ENCODE data around the gene PTGER2. TPM values are rescaled to one million over a fixed set of nuclear protein-coding genes. Genes with fewer than 3 reads are reported as not detected.

PTGER2 gene
- total RNA-seq, 1 experiment from 2014 or later, result 2.5 TPM

DNA sequence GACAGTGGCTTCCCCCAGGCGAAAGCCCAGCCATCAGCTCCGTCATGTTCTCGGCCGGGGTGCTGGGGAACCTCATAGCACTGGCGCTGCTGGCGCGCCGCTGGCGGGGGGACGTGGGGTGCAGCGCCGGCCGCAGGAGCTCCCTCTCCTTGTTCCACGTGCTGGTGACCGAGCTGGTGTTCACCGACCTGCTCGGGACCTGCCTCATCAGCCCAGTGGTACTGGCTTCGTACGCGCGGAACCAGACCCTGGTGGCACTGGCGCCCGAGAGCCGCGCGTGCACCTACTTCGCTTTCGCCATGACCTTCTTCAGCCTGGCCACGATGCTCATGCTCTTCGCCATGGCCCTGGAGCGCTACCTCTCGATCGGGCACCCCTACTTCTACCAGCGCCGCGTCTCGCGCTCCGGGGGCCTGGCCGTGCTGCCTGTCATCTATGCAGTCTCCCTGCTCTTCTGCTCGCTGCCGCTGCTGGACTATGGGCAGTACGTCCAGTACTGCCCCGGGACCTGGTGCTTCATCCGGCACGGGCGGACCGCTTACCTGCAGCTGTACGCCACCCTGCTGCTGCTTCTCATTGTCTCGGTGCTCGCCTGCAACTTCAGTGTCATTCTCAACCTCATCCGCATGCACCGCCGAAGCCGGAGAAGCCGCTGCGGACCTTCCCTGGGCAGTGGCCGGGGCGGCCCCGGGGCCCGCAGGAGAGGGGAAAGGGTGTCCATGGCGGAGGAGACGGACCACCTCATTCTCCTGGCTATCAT is 663 bp downstream of the PTGER2 start:
- Histone ChIP-seq H3K36me3 (no peaks in the 10 kb centered on the region), H3K9me3 (replicated peaks) (no peaks in the 10 kb centered on the region), H3K27me3 (replicated peaks) (no peaks in the 10 kb centered on the region), H3K4me3 (peak overlapping the region; percentile 41), H3K4me1 (replicated peaks) (peaks cover 18% of the 10 kb centered on the region), H3K27ac (no peak overlapping the region)
- peak in 1 of 2 experiments; percentile 6 for DNase-seq (ENCODE audit: low read depth in 1 of 2, low spot score in 2 of 2)

DNA sequence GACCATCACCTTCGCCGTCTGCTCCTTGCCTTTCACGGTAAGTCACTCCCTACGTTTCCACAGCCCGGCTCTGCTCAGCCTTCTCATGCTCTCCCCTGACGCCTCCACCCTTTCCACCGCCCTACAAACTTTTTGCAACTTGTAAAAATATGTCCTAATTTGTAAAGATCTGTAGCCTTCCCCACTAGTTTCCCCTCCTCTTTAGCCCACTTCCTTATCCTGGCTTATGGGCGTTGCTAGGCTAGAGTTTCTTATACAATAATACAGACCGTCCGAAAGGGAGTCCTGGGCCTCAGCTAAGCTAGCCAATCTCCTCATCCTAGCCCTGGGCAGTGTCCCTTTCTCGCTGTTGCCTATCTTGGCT is 1.2 kb downstream of the PTGER2 start:
- no peak overlapping the region for H3K4me3 ChIP-seq
- H3K27me3 ChIP-seq (replicated peaks), result no peaks in the 10 kb centered on the region
- no peak overlapping the region for H3K27ac ChIP-seq
- H3K9me3 ChIP-seq (replicated peaks), result no peaks in the 10 kb centered on the region
- no peak for DNase-seq (ENCODE audit: low read depth in 1 of 2, low spot score in 2 of 2)
- no peaks in the 10 kb centered on the region for H3K36me3 ChIP-seq
- peaks cover 18% of the 10 kb centered on the region for H3K4me1 ChIP-seq (replicated peaks)

DNA sequence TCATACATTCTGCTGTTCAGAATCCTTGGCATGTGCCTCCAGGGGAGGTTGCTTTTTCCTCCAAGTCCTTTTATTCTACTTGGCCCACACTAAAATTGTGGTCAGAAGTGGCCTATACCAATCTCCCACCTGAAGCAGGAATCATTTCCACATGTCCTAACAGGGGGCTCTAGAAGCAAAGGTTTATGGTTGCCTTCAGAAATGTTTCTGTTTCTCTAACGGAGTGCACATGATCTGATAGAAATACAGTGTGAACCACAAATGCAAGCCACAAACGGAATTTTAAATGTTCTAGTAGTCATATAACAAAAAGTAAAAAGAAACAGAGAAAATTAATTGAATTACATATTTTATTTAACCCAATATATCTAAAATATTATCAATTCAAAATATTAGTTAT is 4.0 kb downstream of the PTGER2 start:
- H3K27ac ChIP-seq, result no peak overlapping the region

DNA sequence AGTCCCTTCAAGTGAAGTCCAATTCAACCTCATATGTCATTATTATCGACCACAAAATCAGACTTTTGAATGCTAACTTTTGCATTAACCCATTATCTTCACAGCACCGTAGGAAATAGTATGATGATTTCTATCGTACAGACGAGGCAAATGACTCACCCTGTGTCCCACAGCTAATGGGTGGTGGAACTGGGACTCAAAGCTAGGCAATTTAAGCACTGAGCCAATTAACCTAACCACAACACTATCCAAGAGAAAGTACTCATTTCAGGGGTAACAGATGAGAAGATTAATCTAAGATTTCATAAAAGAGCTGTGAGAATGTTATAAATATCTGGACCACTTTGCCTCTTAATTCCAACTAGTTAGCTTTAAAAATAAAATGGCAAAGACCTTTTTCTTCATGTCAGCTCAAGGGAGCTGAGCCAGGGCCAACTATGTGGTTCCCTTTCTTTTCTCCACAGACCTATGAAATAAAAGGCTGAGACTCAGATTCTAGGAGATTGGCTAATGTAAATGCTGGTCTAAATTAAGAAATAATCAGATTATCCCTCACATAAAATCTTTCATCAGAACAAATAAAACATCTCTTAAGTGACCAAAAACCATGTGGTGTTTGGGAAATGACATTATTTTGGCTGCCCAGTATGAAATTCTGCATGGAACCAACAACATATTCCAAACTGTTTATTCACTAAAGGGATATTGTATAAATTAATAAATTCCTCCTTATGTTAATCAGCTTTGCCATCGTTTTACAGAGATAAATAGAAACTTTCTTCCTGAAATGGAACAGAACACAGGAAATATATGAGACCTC is 4.9 kb downstream of the PTGER2 start:
- Histone ChIP-seq H3K27me3 (replicated peaks) (no peaks in the 10 kb centered on the region), H3K4me3 (no peak overlapping the region), H3K27ac (no peak overlapping the region), H3K36me3 (no peaks in the 10 kb centered on the region), H3K4me1 (replicated peaks) (peaks cover 8% of the 10 kb centered on the region), H3K9me3 (replicated peaks) (no peaks in the 10 kb centered on the region)
- no peak for DNase-seq (ENCODE audit: low read depth in 1 of 2, low spot score in 2 of 2)

More for the DNA sequence above, 4.0 kb downstream of the PTGER2 start:
- H3K4me1 ChIP-seq (replicated peaks), result peaks cover 16% of the 10 kb centered on the region
- H3K9me3 ChIP-seq (replicated peaks), result no peaks in the 10 kb centered on the region
- no peak for DNase-seq (ENCODE audit: low read depth in 1 of 2, low spot score in 2 of 2)
- no peaks in the 10 kb centered on the region for H3K27me3 ChIP-seq (replicated peaks)
- no peak overlapping the region for H3K4me3 ChIP-seq
- H3K36me3 ChIP-seq, result no peaks in the 10 kb centered on the region

DNA sequence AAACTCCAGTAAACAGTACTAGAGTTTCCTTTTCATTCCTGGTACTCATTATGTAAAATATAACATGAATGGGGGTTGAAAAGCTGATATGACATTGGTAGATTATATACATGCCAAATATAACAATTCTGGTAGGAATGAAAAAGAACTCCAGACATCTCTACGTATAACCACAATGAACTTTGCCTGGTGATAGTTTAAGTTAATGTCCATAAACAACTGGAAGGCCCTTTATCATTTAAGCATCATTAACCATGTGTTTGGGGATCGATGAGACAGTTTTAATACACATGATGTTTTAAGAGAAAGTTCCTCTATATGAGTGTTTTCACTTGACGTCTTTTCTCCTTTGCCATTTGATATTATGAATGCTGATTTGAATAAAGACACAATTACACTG is 5.8 kb downstream of the PTGER2 start:
- no peak overlapping the region for H3K27ac ChIP-seq
- peaks cover 2% of the 10 kb centered on the region for H3K4me1 ChIP-seq (replicated peaks)
- H3K4me3 ChIP-seq, result no peak overlapping the region
- H3K36me3 ChIP-seq, result no peaks in the 10 kb centered on the region
- no peaks in the 10 kb centered on the region for H3K9me3 ChIP-seq (replicated peaks)
- no peaks in the 10 kb centered on the region for H3K27me3 ChIP-seq (replicated peaks)
- no peak for DNase-seq (ENCODE audit: low read depth in 1 of 2, low spot score in 2 of 2)

DNA sequence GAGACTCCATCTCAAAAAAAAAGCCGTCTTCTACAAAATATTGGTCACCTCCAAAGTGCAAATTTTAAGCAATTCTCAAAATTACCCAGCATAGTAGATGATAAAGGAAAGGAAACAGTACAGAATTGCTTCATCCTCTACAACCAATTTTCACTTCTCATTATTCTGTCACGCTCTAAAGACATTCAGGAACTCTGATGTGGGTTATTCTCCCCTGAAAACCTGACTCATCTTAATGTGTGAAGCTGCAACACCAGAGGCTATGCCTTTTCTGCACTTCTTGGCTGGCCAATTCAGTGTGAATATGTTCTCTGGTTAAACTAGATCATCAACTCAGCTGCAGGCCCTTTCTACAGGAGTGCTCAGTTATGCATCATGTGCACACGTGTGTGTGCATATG is 11.0 kb downstream of the PTGER2 start:
- DNase-seq (ENCODE audit: low read depth in 1 of 2, low spot score in 2 of 2), result no peak
- H3K9me3 ChIP-seq (replicated peaks), result no peaks in the 10 kb centered on the region
- H3K4me3 ChIP-seq, result no peak overlapping the region
- no peak overlapping the region for H3K27ac ChIP-seq
- no peaks in the 10 kb centered on the region for H3K36me3 ChIP-seq
- H3K4me1 ChIP-seq (replicated peaks), result peaks cover 20% of the 10 kb centered on the region
- H3K27me3 ChIP-seq (replicated peaks), result no peaks in the 10 kb centered on the region

DNA sequence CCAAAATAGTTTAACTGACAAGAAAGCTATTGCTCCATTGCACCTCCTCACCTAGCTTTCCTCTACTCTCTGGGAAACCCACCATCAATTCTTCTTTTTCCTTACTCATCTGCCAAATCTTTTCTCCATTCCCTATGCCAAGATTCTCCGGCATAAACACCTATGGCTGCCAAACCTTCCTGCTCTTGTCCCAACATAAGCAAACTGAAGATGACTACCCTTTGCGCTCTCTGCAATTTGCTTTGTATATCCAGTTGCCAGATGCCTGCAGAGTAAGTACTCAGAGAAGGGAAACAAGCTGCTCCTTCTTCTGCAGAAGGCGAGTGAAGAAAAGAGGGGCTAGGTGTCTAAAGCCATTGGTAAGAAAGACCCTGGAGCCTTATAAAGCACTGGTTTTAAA is 11.5 kb downstream of the PTGER2 start:
- H3K4me3 ChIP-seq, result no peak overlapping the region
- H3K27me3 ChIP-seq (replicated peaks), result no peaks in the 10 kb centered on the region
- H3K9me3 ChIP-seq (replicated peaks), result no peaks in the 10 kb centered on the region
- H3K36me3 ChIP-seq, result no peaks in the 10 kb centered on the region
- no peak overlapping the region for H3K27ac ChIP-seq
- DNase-seq (ENCODE audit: low read depth in 1 of 2, low spot score in 2 of 2), result no peak
- peaks cover 23% of the 10 kb centered on the region for H3K4me1 ChIP-seq (replicated peaks)

DNA sequence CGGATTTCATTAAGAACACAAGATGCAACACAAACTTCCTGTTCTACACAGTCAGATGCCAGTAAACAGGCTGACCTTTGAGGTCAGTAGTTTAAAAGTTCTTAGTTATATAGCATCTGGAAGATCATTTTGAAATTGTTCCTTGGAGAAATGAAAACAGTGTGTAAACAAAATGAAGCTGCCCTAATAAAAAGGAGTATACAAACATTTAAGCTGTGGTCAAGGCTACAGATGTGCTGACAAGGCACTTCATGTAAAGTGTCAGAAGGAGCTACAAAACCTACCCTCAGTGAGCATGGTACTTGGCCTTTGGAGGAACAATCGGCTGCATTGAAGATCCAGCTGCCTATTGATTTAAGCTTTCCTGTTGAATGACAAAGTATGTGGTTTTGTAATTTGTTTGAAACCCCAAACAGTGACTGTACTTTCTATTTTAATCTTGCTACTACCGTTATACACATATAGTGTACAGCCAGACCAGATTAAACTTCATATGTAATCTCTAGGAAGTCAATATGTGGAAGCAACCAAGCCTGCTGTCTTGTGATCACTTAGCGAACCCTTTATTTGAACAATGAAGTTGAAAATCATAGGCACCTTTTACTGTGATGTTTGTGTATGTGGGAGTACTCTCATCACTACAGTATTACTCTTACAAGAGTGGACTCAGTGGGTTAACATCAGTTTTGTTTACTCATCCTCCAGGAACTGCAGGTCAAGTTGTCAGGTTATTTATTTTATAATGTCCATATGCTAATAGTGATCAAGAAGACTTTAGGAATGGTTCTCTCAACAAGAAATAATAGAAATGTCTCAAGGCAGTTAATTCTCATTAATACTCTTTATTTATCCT is 13.5 kb downstream of the PTGER2 start:
- Histone ChIP-seq H3K4me1 (replicated peaks) (peaks cover 33% of the 10 kb centered on the region), H3K36me3 (no peaks in the 10 kb centered on the region), H3K4me3 (no peak overlapping the region), H3K9me3 (replicated peaks) (no peaks in the 10 kb centered on the region), H3K27ac (peak overlapping the region; percentile 21; the same call in 1 of the 2 replicates), H3K27me3 (replicated peaks) (no peaks in the 10 kb centered on the region)
- DNase-seq (ENCODE audit: low read depth in 1 of 2, low spot score in 2 of 2), result peak in 1 of 2 experiments; percentile 27

DNA sequence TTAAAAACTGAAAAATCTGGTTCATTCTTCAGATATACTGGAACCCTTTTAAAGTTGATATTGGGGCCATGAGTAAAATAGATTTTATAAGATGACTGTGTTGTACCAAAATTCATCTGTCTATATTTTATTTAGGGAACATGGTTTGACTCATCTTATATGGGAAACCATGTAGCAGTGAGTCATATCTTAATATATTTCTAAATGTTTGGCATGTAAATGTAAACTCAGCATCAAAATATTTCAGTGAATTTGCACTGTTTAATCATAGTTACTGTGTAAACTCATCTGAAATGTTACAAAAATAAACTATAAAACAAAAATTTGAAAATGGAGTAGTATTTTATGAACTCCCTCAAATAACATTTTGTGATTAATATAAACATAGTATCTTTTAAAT is 14.2 kb downstream of the PTGER2 start:
- Histone ChIP-seq H3K27me3 (replicated peaks) (no peaks in the 10 kb centered on the region), H3K4me3 (no peak overlapping the region), H3K27ac (peak overlapping the region; percentile 21; the same call in 1 of the 2 replicates), H3K4me1 (replicated peaks) (peaks cover 39% of the 10 kb centered on the region), H3K36me3 (no peaks in the 10 kb centered on the region), H3K9me3 (replicated peaks) (no peaks in the 10 kb centered on the region)
- DNase-seq (ENCODE audit: low read depth in 1 of 2, low spot score in 2 of 2), result no peak

DNA sequence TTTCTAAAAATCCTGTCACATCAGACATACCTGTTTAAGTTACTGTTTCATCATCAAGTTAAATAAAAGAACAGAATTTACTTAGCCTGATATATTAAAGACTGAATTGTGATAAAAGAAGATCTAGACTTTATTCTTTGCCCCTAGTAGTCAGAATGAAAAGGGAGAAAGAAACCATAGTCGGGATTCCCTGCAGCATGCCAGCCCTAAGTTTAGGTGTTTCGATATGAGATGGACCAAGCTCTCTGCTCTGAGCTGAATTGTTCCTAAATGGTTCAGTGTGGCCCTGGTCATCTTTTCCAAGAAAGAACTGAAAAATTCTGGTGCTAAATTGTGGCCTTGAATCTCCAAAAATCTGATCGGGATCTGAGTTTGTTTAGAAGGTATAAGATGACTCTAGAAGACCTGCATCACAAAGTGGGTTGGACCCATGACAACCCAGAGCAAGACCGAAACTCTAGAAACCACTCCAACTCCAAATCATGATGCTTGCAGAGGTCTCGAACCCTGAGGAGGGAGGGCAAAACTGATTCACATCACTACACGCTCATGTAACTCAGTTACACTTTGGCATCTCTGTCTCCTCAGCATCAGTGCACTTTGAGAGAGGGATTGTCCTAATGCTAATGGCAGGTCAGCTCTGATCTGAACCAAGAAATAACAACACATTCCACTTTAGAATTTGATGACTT is 15.7 kb downstream of the PTGER2 start:
- Histone ChIP-seq H3K27me3 (replicated peaks) (no peaks in the 10 kb centered on the region), H3K4me3 (no peak overlapping the region), H3K4me1 (replicated peaks) (peaks cover 47% of the 10 kb centered on the region), H3K27ac (no peak overlapping the region), H3K9me3 (replicated peaks) (no peaks in the 10 kb centered on the region), H3K36me3 (no peaks in the 10 kb centered on the region)
- DNase-seq (ENCODE audit: low read depth in 1 of 2, low spot score in 2 of 2), result no peak

DNA sequence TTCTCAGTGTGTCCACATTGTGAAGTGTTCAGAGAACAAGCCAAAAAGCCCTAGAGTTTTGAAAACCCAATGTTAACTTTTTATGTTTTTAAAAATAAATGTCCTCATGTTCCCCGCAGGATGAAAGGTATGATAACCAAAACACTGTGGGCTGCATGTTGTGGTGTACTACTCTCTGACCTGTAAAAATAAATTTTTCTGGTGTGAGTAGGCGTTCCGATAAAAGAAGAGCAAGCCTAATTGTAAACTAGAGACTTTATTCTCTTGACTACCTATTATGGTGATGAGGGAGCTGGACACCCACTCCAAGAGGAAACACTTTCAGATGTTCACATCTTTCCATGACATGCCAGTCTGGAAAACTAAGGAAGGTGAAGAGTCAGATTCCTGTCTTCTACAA is 18.2 kb downstream of the PTGER2 start:
- DNase-seq (ENCODE audit: low read depth in 1 of 2, low spot score in 2 of 2), result peak in 1 of 2 experiments; percentile 13
- Histone ChIP-seq H3K9me3 (replicated peaks) (no peaks in the 10 kb centered on the region), H3K4me3 (no peak overlapping the region), H3K27ac (no peak overlapping the region), H3K27me3 (replicated peaks) (no peaks in the 10 kb centered on the region), H3K36me3 (no peaks in the 10 kb centered on the region), H3K4me1 (replicated peaks) (peaks cover 43% of the 10 kb centered on the region)

DNA sequence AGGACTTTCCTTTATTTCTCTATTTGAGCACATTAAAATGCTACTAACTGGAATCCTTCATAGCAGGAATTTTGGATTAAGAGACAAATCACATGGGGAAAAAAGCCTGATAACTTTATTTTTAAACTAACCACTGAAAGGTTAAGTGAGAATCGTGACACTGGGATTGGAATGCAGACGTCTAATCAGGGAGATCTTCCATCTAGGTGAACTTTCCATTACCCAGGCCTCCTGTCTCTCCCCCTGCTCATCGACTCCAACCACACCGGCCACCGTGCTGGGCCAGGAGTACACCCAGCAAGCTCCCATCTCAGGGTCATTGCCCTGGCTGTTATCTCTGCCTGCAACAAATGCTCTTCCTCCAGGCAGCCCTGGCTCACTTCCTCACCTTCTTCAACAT is 19.0 kb downstream of the PTGER2 start:
- DNase-seq (ENCODE audit: low read depth in 1 of 2, low spot score in 2 of 2), result no peak
- H3K27ac ChIP-seq, result no peak overlapping the region
- peaks cover 39% of the 10 kb centered on the region for H3K4me1 ChIP-seq (replicated peaks)
- H3K4me3 ChIP-seq, result no peak overlapping the region
- H3K27me3 ChIP-seq (replicated peaks), result no peaks in the 10 kb centered on the region
- H3K9me3 ChIP-seq (replicated peaks), result no peaks in the 10 kb centered on the region
- no peaks in the 10 kb centered on the region for H3K36me3 ChIP-seq

Measured in SJSA1 (cell line).